Activated T-cell treated with anti-CD3 and anti-CD28 coated beads, Interleukin-2, amount 50 U/mL, for 24 hours (primary cell): ENCODE results near the gene URM1.
"Not testable (repeated sequence)": the region's sequence is repeated elsewhere in the genome, so short reads cannot be mapped to it uniquely, and the experiment has no call there.

Source experiments
- DNase-seq: peaks from one replicate; pipeline ENCODE4 v3.0.0-alpha.2; 2020
- H3K27ac Mint-ChIP-seq: 2 replicates; pipeline ENCODE4 v1.8.0; 2020; ENCODE audit warnings: mild to moderate bottlenecking, mixed read lengths
- H3K27me3 Mint-ChIP-seq: 2 replicates; pipeline ENCODE4 v1.8.0; 2020; ENCODE audit warnings: mixed read lengths
- H3K36me3 Mint-ChIP-seq: 2 replicates; pipeline ENCODE4 v1.8.0; 2020; ENCODE audit warnings: low read depth, mixed read lengths
- H3K4me1 Mint-ChIP-seq: 2 replicates; pipeline ENCODE4 v1.8.0; 2020; ENCODE audit warnings: low read depth, mixed read lengths
- H3K4me3 Mint-ChIP-seq: 2 replicates; pipeline ENCODE4 v1.8.0; 2020; ENCODE audit warnings: mild to moderate bottlenecking, moderate library complexity, mixed read lengths
- H3K9me3 Mint-ChIP-seq: 2 replicates; pipeline ENCODE4 v1.8.0; 2020; ENCODE audit warnings: mixed read lengths

The URM1 gene

GRCh38 chr9:128405077-128405779 is 34.1 kb downstream of the URM1 start:
- no peak overlapping the region for H3K4me3 Mint-ChIP-seq
- H3K27ac Mint-ChIP-seq = no peak overlapping the region
- no peak for DNase-seq
- H3K9me3 Mint-ChIP-seq = no peaks in the 10 kb centered on the region
- no peaks in the 10 kb centered on the region for H3K36me3 Mint-ChIP-seq
- H3K27me3 Mint-ChIP-seq = peaks cover 27% of the 10 kb centered on the region
- no peaks in the 10 kb centered on the region for H3K4me1 Mint-ChIP-seq

- DNase-seq = no peak
- Mint-ChIP-seq H3K27ac (no peak overlapping the region), H3K27me3 (peaks cover 29% of the 10 kb centered on the region), H3K4me1 (no peaks in the 10 kb centered on the region), H3K9me3 (no peaks in the 10 kb centered on the region), H3K4me3 (no peak overlapping the region), H3K36me3 (no peaks in the 10 kb centered on the region)
Observed at GRCh38 chr9:128405780-128406171, 34.6 kb downstream of the URM1 start.

- H3K36me3 Mint-ChIP-seq = no peaks in the 10 kb centered on the region
- no peak overlapping the region for H3K4me3 Mint-ChIP-seq
- no peak overlapping the region for H3K27ac Mint-ChIP-seq
- no peaks in the 10 kb centered on the region for H3K4me1 Mint-ChIP-seq
- H3K27me3 Mint-ChIP-seq = peaks cover 40% of the 10 kb centered on the region
- DNase-seq = no peak
- no peaks in the 10 kb centered on the region for H3K9me3 Mint-ChIP-seq
Observed at GRCh38 chr9:128406848-128407391, 35.7 kb downstream of the URM1 start.

- no peaks in the 10 kb centered on the region for H3K36me3 Mint-ChIP-seq
- no peak overlapping the region for H3K4me3 Mint-ChIP-seq
- H3K9me3 Mint-ChIP-seq = no peaks in the 10 kb centered on the region
- H3K4me1 Mint-ChIP-seq = no peaks in the 10 kb centered on the region
- peaks cover 50% of the 10 kb centered on the region for H3K27me3 Mint-ChIP-seq
- no peak overlapping the region for H3K27ac Mint-ChIP-seq
- DNase-seq = no peak
Observed at GRCh38 chr9:128408963-128409431, 37.8 kb downstream of the URM1 start.

- no peak for DNase-seq
- no peak overlapping the region for H3K4me3 Mint-ChIP-seq
- no peak overlapping the region for H3K27ac Mint-ChIP-seq
- H3K36me3 Mint-ChIP-seq = no peaks in the 10 kb centered on the region
- H3K9me3 Mint-ChIP-seq = no peaks in the 10 kb centered on the region
- H3K27me3 Mint-ChIP-seq = peaks cover 54% of the 10 kb centered on the region
- H3K4me1 Mint-ChIP-seq = no peaks in the 10 kb centered on the region
Observed at GRCh38 chr9:128409450-128409849, 38.3 kb downstream of the URM1 start.

GRCh38 chr9:128409978-128410377 is 38.8 kb downstream of the URM1 start:
- Mint-ChIP-seq H3K27ac (no peak overlapping the region), H3K36me3 (no peaks in the 10 kb centered on the region), H3K9me3 (no peaks in the 10 kb centered on the region), H3K4me3 (no peak overlapping the region), H3K4me1 (no peaks in the 10 kb centered on the region), H3K27me3 (peaks cover 59% of the 10 kb centered on the region)
- no peak for DNase-seq

GRCh38 chr9:128411364-128412119 is 40.4 kb downstream of the URM1 start:
- Mint-ChIP-seq H3K4me3 (no peak overlapping the region), H3K27me3 (peaks cover 64% of the 10 kb centered on the region), H3K4me1 (no peaks in the 10 kb centered on the region)

GRCh38 chr9:128412120-128412790 is 41.1 kb downstream of the URM1 start:
- no peak overlapping the region for H3K27ac Mint-ChIP-seq
- peak; percentile 65 for DNase-seq
- no peaks in the 10 kb centered on the region for H3K9me3 Mint-ChIP-seq
- no peaks in the 10 kb centered on the region for H3K4me1 Mint-ChIP-seq
- H3K36me3 Mint-ChIP-seq = no peaks in the 10 kb centered on the region
- peaks cover 67% of the 10 kb centered on the region for H3K27me3 Mint-ChIP-seq
- H3K4me3 Mint-ChIP-seq = no peak overlapping the region

More at GRCh38 chr9:128411364-128412119, 40.4 kb downstream of the URM1 start:
- H3K9me3 Mint-ChIP-seq = no peaks in the 10 kb centered on the region
- no peak for DNase-seq
- no peak overlapping the region for H3K27ac Mint-ChIP-seq
- no peaks in the 10 kb centered on the region for H3K36me3 Mint-ChIP-seq

- H3K27ac Mint-ChIP-seq, H3K36me3 Mint-ChIP-seq, H3K9me3 Mint-ChIP-seq, H3K4me3 Mint-ChIP-seq, DNase-seq, H3K4me1 Mint-ChIP-seq: not testable (repeated sequence)
- H3K27me3 Mint-ChIP-seq = peaks cover 66% of the 10 kb centered on the region
Observed at GRCh38 chr9:128413728-128414127, 42.6 kb downstream of the URM1 start.

GRCh38 chr9:128414461-128414860 is 43.3 kb downstream of the URM1 start:
- Mint-ChIP-seq H3K27ac (no peak overlapping the region), H3K4me3 (no peak overlapping the region), H3K27me3 (peaks cover 69% of the 10 kb centered on the region), H3K9me3 (no peaks in the 10 kb centered on the region), H3K4me1 (peaks cover 6% of the 10 kb centered on the region), H3K36me3 (no peaks in the 10 kb centered on the region)
- DNase-seq = no peak

- peaks cover 12% of the 10 kb centered on the region for H3K4me1 Mint-ChIP-seq
- no peaks in the 10 kb centered on the region for H3K9me3 Mint-ChIP-seq
- H3K27ac Mint-ChIP-seq = no peak overlapping the region
- no peak overlapping the region for H3K4me3 Mint-ChIP-seq
- no peaks in the 10 kb centered on the region for H3K36me3 Mint-ChIP-seq
- no peak for DNase-seq
- peaks cover 67% of the 10 kb centered on the region for H3K27me3 Mint-ChIP-seq
Observed at GRCh38 chr9:128415281-128415680, 44.1 kb downstream of the URM1 start.

GRCh38 chr9:128416014-128416413 is 44.8 kb downstream of the URM1 start:
- no peak overlapping the region for H3K27ac Mint-ChIP-seq
- no peaks in the 10 kb centered on the region for H3K9me3 Mint-ChIP-seq
- peaks cover 64% of the 10 kb centered on the region for H3K27me3 Mint-ChIP-seq
- no peaks in the 10 kb centered on the region for H3K36me3 Mint-ChIP-seq
- DNase-seq = no peak
- H3K4me3 Mint-ChIP-seq = no peak overlapping the region
- H3K4me1 Mint-ChIP-seq = peaks cover 12% of the 10 kb centered on the region

GRCh38 chr9:128416432-128417019 is 45.4 kb downstream of the URM1 start:
- Mint-ChIP-seq H3K27me3 (peaks cover 59% of the 10 kb centered on the region), H3K4me1 (peaks cover 12% of the 10 kb centered on the region), H3K9me3 (no peaks in the 10 kb centered on the region), H3K4me3 (no peak overlapping the region), H3K27ac (no peak overlapping the region), H3K36me3 (no peaks in the 10 kb centered on the region)
- DNase-seq = no peak
